Neural progenitor cell (in vitro differentiated cells): ENCODE results near the gene PRKAG3. TPM values are rescaled to one million over a fixed set of nuclear protein-coding genes. Genes with fewer than 3 reads are reported as not detected.

ENCODE experiments used
- DNase-seq: peaks from one replicate; pipeline ENCODE4 v3.0.0-alpha.2; 2016; ENCODE audit warnings: low spot score
- H2AFZ ChIP-seq: fragments of 200-600 bp; sonication (generic); replicated peaks from 2 replicates; pipeline ENCODE4 v1.6.1; 2016; ENCODE audit warnings: antibody characterized with exemption
- H3F3A ChIP-seq: fragments of 200-600 bp; sonication (generic); 2 replicates; pipeline ENCODE4 v1.6.1; 2016; ENCODE audit warnings: antibody characterized with exemption, low read depth
- H3K27ac ChIP-seq: fragments of 200-600 bp; sonication (generic); 2 replicates; pipeline ENCODE4 v1.5.1; 2016; ENCODE audit warnings: mild to moderate bottlenecking
- H3K27me3 ChIP-seq: fragments of 200-600 bp; sonication (generic); 2 replicates; pipeline ENCODE4 v1.6.1; 2016; ENCODE audit warnings: mild to moderate bottlenecking, moderate library complexity
- H3K36me3 ChIP-seq: fragments of 200-600 bp; sonication (generic); 2 replicates; pipeline ENCODE4 v1.5.1; 2016
- H3K4me1 ChIP-seq: fragments of 200-600 bp; sonication (generic); 2 replicates; pipeline ENCODE4 v1.6.1; 2016; ENCODE audit warnings: mixed run types
- H3K4me2 ChIP-seq: fragments of 200-600 bp; sonication (generic); 2 replicates; pipeline ENCODE4 v1.6.1; 2016
- H3K4me3 ChIP-seq: fragments of 200-600 bp; sonication (generic); 2 replicates; pipeline ENCODE4 v1.5.1; 2016
- H3K79me2 ChIP-seq: fragments of 200-600 bp; sonication (generic); 2 replicates; pipeline ENCODE4 v1.6.1; 2016; ENCODE audit warnings: low read depth
- H3K9ac ChIP-seq: fragments of 200-600 bp; sonication (generic); 2 replicates; pipeline ENCODE4 v1.6.1; 2016
- H3K9me3 ChIP-seq: fragments of 200-600 bp; sonication (generic); 2 replicates; pipeline ENCODE4 v1.5.1; 2016; ENCODE audit warnings: low read depth
- H4K20me1 ChIP-seq: fragments of 200-600 bp; sonication (generic); 2 replicates; pipeline ENCODE4 v1.6.1; 2016; ENCODE audit warnings: low read depth
- H3K27ac Mint-ChIP-seq: 3 replicates; pipeline ENCODE4 v1.8.0; 2021; ENCODE audit warnings: mixed read lengths
- H3K27me3 Mint-ChIP-seq: 2 replicates; pipeline ENCODE4 v1.8.0; 2022; ENCODE audit warnings: low read depth, mild to moderate bottlenecking, inconsistent platforms, moderate library complexity, mixed read lengths; ENCODE audit not compliant: insufficient read depth
- H3K36me3 Mint-ChIP-seq: 3 replicates; pipeline ENCODE4 v1.8.0; 2021; ENCODE audit warnings: mixed read lengths
- H3K4me1 Mint-ChIP-seq: 3 replicates; pipeline ENCODE4 v1.8.0; 2021; ENCODE audit warnings: mixed read lengths
- H3K4me3 Mint-ChIP-seq: 3 replicates; pipeline ENCODE4 v1.8.0; 2021; ENCODE audit warnings: mild to moderate bottlenecking, moderate library complexity, mixed read lengths
- H3K9me3 Mint-ChIP-seq: 3 replicates; pipeline ENCODE4 v1.8.0; 2020; ENCODE audit warnings: mixed read lengths
- CTCF ChIP-seq: fragments of 200-600 bp; sonication (generic); IDR thresholded peaks from 2 replicates; pipeline ENCODE4 v1.5.1; 2017; ENCODE audit warnings: antibody characterized with exemption, mild to moderate bottlenecking
- EZH2 ChIP-seq: fragments of 200-600 bp; sonication (generic); IDR thresholded peaks from 2 replicates; pipeline ENCODE4 v1.6.1; 2017; ENCODE audit warnings: antibody characterized with exemption, mild to moderate bottlenecking, moderate library complexity
- EZH2phosphoT487 ChIP-seq: fragments of 200-600 bp; sonication (generic); IDR thresholded peaks from 2 replicates; pipeline ENCODE4 v1.6.1; 2017; ENCODE audit warnings: antibody characterized with exemption
- total RNA-seq: library from RNA; depleted of rRNA; stranded (reverse); fragments of >200 nt; gene quantifications from 2 replicates; pipeline ENCODE4 v1.2.3, GENCODE V29; 2015; ENCODE audit warnings: low replicate concordance

PRKAG3 gene
- total RNA-seq, 1 donor from 2014 or later, result not detected

GRCh38 chr2:218877891-218878290 lies 46.3 kb upstream of the PRKAG3 start:
- Histone ChIP-seq H2AFZ (no peak overlapping the region), H3K27ac (no peak overlapping the region), H3K9ac (no peak overlapping the region), H3K27me3 (peaks cover 100% of the 10 kb centered on the region), H3F3A (peaks cover 19% of the 10 kb centered on the region), H3K9me3 (no peaks in the 10 kb centered on the region), H3K4me1 (peaks cover 40% of the 10 kb centered on the region), H4K20me1 (peaks cover 77% of the 10 kb centered on the region), H3K4me2 (peak overlapping the region; percentile 69), H3K4me3 (no peak overlapping the region), H3K36me3 (no peaks in the 10 kb centered on the region), H3K79me2 (no peaks in the 10 kb centered on the region)
- DNase-seq, result peak; percentile 50
- Mint-ChIP-seq H3K36me3 (no peaks in the 10 kb centered on the region), H3K9me3 (peaks cover 4% of the 10 kb centered on the region), H3K27me3 (peaks cover 74% of the 10 kb centered on the region), H3K4me3 (no peak overlapping the region), H3K27ac (no peak overlapping the region), H3K4me1 (peaks cover 21% of the 10 kb centered on the region)
- TF ChIP-seq EZH2 (no peak), CTCF (peak; percentile 5), EZH2phosphoT487 (no peak)

GRCh38 chr2:218877331-218877730 lies 45.7 kb upstream of the PRKAG3 start:
- Mint-ChIP-seq H3K4me1 (peaks cover 21% of the 10 kb centered on the region), H3K4me3 (no peak overlapping the region), H3K36me3 (no peaks in the 10 kb centered on the region), H3K9me3 (peaks cover 4% of the 10 kb centered on the region), H3K27ac (no peak overlapping the region), H3K27me3 (peaks cover 74% of the 10 kb centered on the region)
- Histone ChIP-seq H3K9ac (no peak overlapping the region), H3K36me3 (no peaks in the 10 kb centered on the region), H3K9me3 (no peaks in the 10 kb centered on the region), H2AFZ (no peak overlapping the region), H3K27ac (no peak overlapping the region), H3K27me3 (peaks cover 100% of the 10 kb centered on the region), H3K4me1 (peaks cover 40% of the 10 kb centered on the region), H3F3A (peaks cover 19% of the 10 kb centered on the region), H3K4me3 (no peak overlapping the region), H4K20me1 (peaks cover 77% of the 10 kb centered on the region), H3K79me2 (no peaks in the 10 kb centered on the region), H3K4me2 (peak overlapping the region; percentile 69)
- DNase-seq, result no peak
- TF ChIP-seq EZH2phosphoT487, result no peak
- TF ChIP-seq EZH2, result no peak
- no peak for TF ChIP-seq CTCF

- TF ChIP-seq EZH2phosphoT487 (peak; percentile 32), CTCF (peak; percentile 98), EZH2 (no peak)
- peaks cover 2% of the 10 kb centered on the region for H3K9me3 Mint-ChIP-seq
Measured at GRCh38 chr2:218876562-218877219, 45.1 kb upstream of the PRKAG3 start.

More at GRCh38 chr2:218876562-218877219, 45.1 kb upstream of the PRKAG3 start:
- Mint-ChIP-seq H3K27ac (no peak overlapping the region), H3K27me3 (peaks cover 74% of the 10 kb centered on the region), H3K4me3 (no peak overlapping the region), H3K4me1 (peaks cover 20% of the 10 kb centered on the region), H3K36me3 (no peaks in the 10 kb centered on the region)
- H3K27ac ChIP-seq, result no peak overlapping the region
- H3K4me1 ChIP-seq, result peaks cover 40% of the 10 kb centered on the region
- peak; percentile 80 for DNase-seq
- peaks cover 79% of the 10 kb centered on the region for H4K20me1 ChIP-seq
- no peaks in the 10 kb centered on the region for H3K36me3 ChIP-seq
- H3K4me2 ChIP-seq, result no peak overlapping the region
- H3F3A ChIP-seq, result peaks cover 19% of the 10 kb centered on the region
- H2AFZ ChIP-seq, result no peak overlapping the region
- no peak overlapping the region for H3K4me3 ChIP-seq
- peaks cover 100% of the 10 kb centered on the region for H3K27me3 ChIP-seq
- no peaks in the 10 kb centered on the region for H3K79me2 ChIP-seq
- no peaks in the 10 kb centered on the region for H3K9me3 ChIP-seq
- no peak overlapping the region for H3K9ac ChIP-seq
